ENCODE results near the gene PKP3.

DNA sequence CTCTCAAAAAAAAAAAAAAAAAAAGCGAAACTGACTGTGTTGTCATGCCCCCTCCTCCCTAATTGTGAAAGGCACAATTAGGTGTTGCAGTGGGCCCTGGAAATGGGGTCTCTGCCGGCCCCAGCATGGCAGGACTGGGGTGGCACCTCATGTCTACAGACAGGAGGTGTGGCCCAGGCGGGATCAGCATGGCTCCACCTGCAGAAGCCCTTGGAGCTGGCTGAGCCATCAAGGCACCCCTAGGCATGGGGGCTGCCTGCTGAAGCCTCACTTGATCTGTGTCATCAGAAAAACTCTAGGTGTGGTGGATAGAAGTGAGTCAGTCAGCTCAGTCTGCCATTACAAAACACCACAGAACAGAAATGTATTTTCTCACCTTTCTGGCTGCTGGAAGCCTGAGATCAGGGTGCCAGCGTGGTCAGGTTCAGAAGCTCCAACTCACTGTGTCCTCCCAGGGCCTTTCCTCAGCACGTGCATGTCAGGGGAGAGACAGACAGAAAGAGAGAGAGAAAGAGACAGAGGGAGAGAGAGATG is 34.8 kb upstream of the PKP3 start:
- TF ChIP-seq POLR2AphosphoS5 (IDR thresholded peaks at IDR 0.05; ENCODE audit: low read depth, low read length), result no peak
- TF ChIP-seq, protein P1, sequence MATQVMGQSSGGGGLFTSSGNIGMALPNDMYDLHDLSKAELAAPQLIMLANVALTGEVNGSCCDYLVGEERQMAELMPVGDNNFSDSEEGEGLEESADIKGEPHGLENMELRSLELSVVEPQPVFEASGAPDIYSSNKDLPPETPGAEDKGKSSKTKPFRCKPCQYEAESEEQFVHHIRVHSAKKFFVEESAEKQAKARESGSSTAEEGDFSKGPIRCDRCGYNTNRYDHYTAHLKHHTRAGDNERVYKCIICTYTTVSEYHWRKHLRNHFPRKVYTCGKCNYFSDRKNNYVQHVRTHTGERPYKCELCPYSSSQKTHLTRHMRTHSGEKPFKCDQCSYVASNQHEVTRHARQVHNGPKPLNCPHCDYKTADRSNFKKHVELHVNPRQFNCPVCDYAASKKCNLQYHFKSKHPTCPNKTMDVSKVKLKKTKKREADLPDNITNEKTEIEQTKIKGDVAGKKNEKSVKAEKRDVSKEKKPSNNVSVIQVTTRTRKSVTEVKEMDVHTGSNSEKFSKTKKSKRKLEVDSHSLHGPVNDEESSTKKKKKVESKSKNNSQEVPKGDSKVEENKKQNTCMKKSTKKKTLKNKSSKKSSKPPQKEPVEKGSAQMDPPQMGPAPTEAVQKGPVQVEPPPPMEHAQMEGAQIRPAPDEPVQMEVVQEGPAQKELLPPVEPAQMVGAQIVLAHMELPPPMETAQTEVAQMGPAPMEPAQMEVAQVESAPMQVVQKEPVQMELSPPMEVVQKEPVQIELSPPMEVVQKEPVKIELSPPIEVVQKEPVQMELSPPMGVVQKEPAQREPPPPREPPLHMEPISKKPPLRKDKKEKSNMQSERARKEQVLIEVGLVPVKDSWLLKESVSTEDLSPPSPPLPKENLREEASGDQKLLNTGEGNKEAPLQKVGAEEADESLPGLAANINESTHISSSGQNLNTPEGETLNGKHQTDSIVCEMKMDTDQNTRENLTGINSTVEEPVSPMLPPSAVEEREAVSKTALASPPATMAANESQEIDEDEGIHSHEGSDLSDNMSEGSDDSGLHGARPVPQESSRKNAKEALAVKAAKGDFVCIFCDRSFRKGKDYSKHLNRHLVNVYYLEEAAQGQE (IDR thresholded peaks at IDR 0.05; ENCODE audit: insufficient read depth in 1 of 2, low read depth in 2 of 2, low read length in 2 of 2), result no peak
- no peak for TF ChIP-seq SIN3A (IDR thresholded peaks at IDR 0.05; ENCODE audit: borderline replicate concordance, insufficient read depth, low read length)
- TF ChIP-seq TAF1 (IDR thresholded peaks at IDR 0.05; ENCODE audit: borderline replicate concordance, insufficient read depth, low read length), result no peak
